HL-60 (cell line): ENCODE results near the gene PTPRN2.

Experiments
- DNase-seq, 2 experiments: peaks; one replicate each; pipeline ENCODE4 v3.0.0-alpha.2; 2010 to 2020; ENCODE audit warnings: low read depth in 1 of 2, low spot score in 1 of 2
- H3K27ac ChIP-seq: fragments of 250-450 bp; sonication (Bioruptor Pico); replicated peaks from 2 replicates; pipeline ENCODE4 v1.5.1; 2020; ENCODE audit warnings: mild to moderate bottlenecking, moderate library complexity
- H3K27me3 ChIP-seq: fragments of 250-450 bp; sonication (Bioruptor Pico); 2 replicates; pipeline ENCODE4 v1.5.1; 2021; ENCODE audit warnings: mild to moderate bottlenecking, moderate library complexity; ENCODE audit not compliant: insufficient read depth, poor library complexity, severe bottlenecking
- H3K4me3 ChIP-seq: replicated peaks from 2 replicates; pipeline ENCODE4 v1.5.1; 2011; ENCODE audit warnings: mild to moderate bottlenecking, control low read depth, low read length; ENCODE audit not compliant: insufficient read depth
- GABPA ChIP-seq: IDR thresholded peaks from 2 replicates; pipeline ENCODE4 v1.6.1; 2012; ENCODE audit warnings: low read depth
- POLR2AphosphoS5 ChIP-seq: IDR thresholded peaks from 2 replicates; pipeline ENCODE4 v1.6.1; 2012; ENCODE audit warnings: low read depth
- SPI1 ChIP-seq: IDR thresholded peaks from 2 replicates; pipeline ENCODE4 v1.6.1; 2012; ENCODE audit warnings: low read depth, mild to moderate bottlenecking, borderline replicate concordance
- TF ChIP-seq, protein P1 (sequence below): IDR thresholded peaks from one replicate; pipeline ENCODE4 v1.5.1; 2011; ENCODE audit warnings: low read length, control low read depth, inconsistent platforms; ENCODE audit not compliant: insufficient read depth
- TF ChIP-seq, protein P2 (sequence below): IDR thresholded peaks from 2 replicates; pipeline ENCODE4 v1.6.1; 2012; ENCODE audit warnings: low read depth; ENCODE audit not compliant: insufficient replicate concordance

PTPRN2 gene

DNA sequence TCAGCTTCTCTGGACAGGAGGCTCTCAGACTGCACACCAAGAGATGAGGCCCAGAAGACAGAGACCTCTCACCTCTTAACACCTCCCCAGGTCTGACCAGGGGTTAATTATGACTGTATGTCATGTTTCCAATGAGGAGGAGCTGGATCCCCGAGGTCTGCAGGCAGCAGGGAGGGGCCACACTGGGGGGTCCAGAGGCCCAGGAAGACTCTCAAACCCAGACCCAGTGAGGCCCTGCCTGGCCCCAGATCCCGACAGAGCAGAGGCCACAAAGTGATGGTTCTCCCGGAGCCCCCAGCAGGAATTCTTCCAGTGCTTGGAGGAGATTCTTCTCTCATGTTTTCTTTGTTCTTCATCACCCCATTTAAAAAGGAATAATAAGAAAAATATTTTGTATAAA is 28.8 kb downstream of the PTPRN2 start:
- TF ChIP-seq POLR2AphosphoS5 (no peak), GABPA (no peak), SPI1 (no peak)
- TF ChIP-seq, protein P1, sequence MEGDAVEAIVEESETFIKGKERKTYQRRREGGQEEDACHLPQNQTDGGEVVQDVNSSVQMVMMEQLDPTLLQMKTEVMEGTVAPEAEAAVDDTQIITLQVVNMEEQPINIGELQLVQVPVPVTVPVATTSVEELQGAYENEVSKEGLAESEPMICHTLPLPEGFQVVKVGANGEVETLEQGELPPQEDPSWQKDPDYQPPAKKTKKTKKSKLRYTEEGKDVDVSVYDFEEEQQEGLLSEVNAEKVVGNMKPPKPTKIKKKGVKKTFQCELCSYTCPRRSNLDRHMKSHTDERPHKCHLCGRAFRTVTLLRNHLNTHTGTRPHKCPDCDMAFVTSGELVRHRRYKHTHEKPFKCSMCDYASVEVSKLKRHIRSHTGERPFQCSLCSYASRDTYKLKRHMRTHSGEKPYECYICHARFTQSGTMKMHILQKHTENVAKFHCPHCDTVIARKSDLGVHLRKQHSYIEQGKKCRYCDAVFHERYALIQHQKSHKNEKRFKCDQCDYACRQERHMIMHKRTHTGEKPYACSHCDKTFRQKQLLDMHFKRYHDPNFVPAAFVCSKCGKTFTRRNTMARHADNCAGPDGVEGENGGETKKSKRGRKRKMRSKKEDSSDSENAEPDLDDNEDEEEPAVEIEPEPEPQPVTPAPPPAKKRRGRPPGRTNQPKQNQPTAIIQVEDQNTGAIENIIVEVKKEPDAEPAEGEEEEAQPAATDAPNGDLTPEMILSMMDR = no peak
- TF ChIP-seq, protein P2, sequence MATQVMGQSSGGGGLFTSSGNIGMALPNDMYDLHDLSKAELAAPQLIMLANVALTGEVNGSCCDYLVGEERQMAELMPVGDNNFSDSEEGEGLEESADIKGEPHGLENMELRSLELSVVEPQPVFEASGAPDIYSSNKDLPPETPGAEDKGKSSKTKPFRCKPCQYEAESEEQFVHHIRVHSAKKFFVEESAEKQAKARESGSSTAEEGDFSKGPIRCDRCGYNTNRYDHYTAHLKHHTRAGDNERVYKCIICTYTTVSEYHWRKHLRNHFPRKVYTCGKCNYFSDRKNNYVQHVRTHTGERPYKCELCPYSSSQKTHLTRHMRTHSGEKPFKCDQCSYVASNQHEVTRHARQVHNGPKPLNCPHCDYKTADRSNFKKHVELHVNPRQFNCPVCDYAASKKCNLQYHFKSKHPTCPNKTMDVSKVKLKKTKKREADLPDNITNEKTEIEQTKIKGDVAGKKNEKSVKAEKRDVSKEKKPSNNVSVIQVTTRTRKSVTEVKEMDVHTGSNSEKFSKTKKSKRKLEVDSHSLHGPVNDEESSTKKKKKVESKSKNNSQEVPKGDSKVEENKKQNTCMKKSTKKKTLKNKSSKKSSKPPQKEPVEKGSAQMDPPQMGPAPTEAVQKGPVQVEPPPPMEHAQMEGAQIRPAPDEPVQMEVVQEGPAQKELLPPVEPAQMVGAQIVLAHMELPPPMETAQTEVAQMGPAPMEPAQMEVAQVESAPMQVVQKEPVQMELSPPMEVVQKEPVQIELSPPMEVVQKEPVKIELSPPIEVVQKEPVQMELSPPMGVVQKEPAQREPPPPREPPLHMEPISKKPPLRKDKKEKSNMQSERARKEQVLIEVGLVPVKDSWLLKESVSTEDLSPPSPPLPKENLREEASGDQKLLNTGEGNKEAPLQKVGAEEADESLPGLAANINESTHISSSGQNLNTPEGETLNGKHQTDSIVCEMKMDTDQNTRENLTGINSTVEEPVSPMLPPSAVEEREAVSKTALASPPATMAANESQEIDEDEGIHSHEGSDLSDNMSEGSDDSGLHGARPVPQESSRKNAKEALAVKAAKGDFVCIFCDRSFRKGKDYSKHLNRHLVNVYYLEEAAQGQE = no peak
- DNase-seq = no peak

DNA sequence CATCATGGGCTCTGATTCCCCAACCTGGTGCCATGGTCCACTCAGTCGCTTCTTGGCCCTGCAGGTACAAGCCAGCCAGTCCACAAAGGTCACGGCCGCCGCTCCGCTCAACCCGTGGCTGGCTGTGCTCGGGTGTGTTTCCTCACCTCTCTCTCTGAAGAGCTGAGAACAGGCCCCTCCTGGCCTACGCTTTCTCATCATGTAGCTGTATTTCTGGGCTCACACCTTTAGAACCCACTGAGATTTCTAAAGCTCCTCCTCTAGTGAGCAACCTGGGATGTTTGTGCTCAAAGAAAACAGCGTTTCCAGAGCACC is 30.2 kb downstream of the PTPRN2 start:
- H3K4me3 ChIP-seq = no peak overlapping the region
- H3K27me3 ChIP-seq = peaks cover 2% of the 10 kb centered on the region
- H3K27ac ChIP-seq = no peak overlapping the region
- DNase-seq = no peak
- TF ChIP-seq, protein P1 = no peak
- TF ChIP-seq GABPA (no peak), POLR2AphosphoS5 (no peak), SPI1 (no peak)
- TF ChIP-seq, protein P2 = no peak

More for the DNA sequence above, 28.8 kb downstream of the PTPRN2 start:
- no peak overlapping the region for H3K4me3 ChIP-seq
- no peak overlapping the region for H3K27ac ChIP-seq
- H3K27me3 ChIP-seq = peaks cover 2% of the 10 kb centered on the region

DNA sequence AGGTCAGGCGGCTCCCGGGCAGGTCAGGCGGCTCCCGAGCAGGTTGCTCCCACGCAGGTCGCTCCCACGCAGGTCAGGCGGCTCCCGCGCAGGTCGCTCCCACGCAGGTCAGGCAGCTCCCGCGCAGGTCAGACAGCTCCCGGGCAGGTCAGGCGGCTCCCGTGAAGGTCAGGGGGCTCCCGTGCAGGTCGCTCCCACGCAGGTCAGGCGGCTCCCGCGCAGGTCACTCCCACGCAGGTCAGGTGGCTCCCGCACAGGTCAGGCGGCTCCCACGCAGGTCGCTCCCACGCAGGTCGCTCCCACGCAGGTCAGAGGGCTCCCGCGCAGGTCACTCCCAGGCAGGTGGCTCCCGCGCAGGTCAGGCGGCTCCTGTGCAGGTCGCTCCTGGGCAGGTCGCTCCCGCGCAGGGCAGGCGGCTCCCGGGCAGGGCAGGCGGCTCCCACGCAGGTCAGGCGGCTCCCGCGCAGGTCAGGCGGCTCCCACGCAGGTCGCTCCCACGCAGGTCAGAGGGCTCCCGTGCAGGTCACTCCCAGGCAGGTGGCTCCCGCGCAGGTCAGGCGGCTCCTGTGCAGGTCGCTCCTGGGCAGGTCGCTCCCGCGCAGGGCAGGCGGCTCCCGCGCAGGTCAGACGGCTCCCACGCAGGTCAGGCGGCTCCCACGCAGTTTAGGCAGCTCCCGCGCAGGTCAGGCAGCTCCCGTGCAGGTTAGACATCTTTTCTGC is 30.7 kb downstream of the PTPRN2 start:
- Histone ChIP-seq H3K27ac (no peak overlapping the region), H3K4me3 (no peak overlapping the region), H3K27me3 (no peaks in the 10 kb centered on the region)
- DNase-seq = no peak
- no peak for TF ChIP-seq SPI1
- TF ChIP-seq, protein P1 = no peak
- TF ChIP-seq GABPA = no peak
- TF ChIP-seq POLR2AphosphoS5 = no peak
- TF ChIP-seq, protein P2 = no peak
